ENCODE data around the gene CARD16. TPM values are rescaled to one million over a fixed set of nuclear protein-coding genes. Genes with fewer than 3 reads are reported as not detected.
"Not testable (repeated sequence)": the region's sequence is repeated elsewhere in the genome, so short reads cannot be mapped to it uniquely, and the experiment has no call there.

CARD16 gene
- not detected for total RNA-seq
- polyA plus RNA-seq (2013, experiment 1 of 2) = not detected
- polyA plus RNA-seq (2013, experiment 2 of 2) = not detected
- long read RNA-seq, experiment 1 = 0 reads
- long read RNA-seq, experiment 2 = 0 reads
- long read RNA-seq, experiment 3 = 0 reads
- long read RNA-seq, experiment 4 = 0 reads

DNA sequence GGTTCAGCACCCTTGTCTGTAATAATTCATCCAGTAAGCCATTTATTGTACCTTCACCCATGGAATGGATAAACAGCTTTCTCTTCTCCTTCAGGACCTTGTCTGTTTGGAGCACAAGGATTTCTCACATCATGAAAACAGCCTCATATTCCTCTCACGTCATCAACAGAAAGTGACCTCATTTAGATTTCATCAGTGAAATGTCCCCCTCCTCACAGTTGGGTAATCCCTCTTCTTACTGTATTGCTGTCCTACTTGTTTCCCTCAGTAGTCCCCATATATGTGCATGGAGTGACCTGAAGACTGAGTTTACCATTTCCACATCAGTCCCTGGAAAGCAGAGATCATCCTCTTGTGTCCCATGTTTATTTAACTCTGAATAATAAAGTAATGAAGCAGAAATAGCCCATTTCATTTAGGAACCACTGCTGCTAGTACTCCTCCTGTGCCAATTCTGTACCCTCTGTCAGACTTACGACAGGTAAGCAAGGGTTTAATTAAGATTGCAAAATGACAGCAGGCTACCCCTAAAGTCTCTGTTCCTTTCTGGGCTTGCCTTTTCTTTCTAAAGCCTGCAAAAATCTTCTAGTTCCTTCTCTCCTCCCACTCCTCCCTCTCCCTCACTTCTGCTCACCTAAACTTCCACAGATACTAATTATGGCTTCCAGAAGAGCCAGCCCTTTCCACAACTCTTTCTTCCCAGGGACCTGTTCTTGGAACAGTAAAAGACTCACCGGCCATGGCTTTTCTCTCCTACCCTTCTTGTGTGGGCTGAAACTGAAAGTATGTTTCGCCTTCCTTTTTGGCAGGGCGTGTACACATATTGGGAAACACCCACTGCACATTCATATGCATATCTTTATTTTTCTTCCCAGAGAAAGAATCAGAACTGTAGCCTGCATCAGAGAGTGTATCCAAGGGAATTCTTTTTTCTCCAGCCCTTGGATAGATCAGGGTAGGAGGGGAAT, at the start of gene CARD16:
CARD16 (minus strand) TSS at position 779 of the 968 bp plus-strand sequence; CDS start at position 741, 38 bp downstream.
- not testable (repeated sequence) for H3K9ac ChIP-seq (ENCODE audit: extremely low read depth, low read length, poor library complexity, severe bottlenecking); H3K4me1 ChIP-seq (ENCODE audit: control insufficient read depth, insufficient read depth, low read length); H3K27ac Mint-ChIP-seq; H3K9me3 Mint-ChIP-seq; H3K4me1 Mint-ChIP-seq; H3K27ac ChIP-seq (ENCODE audit: low read depth, low read length); H3K27me3 Mint-ChIP-seq (ENCODE audit: insufficient read depth); DNase-seq; H3K9me3 ChIP-seq (ENCODE audit: control insufficient read depth, low read length); H3K27me3 ChIP-seq (ENCODE audit: control insufficient read depth, insufficient read depth, low read length, poor library complexity, severe bottlenecking); H3K36me3 ChIP-seq (ENCODE audit: control insufficient read depth, insufficient read depth, low read length); H3K4me3 ChIP-seq (ENCODE audit: low read length); H3K4me3 Mint-ChIP-seq; H3K36me3 Mint-ChIP-seq (ENCODE audit: low read depth)
- WGBS, 2 experiments (ENCODE audit: insufficient coverage in 1 of 2, insufficient read length in 1 of 2) = 83 to 91% methylated on average over 4 to 5 of the region's 5 CpGs

DNA sequence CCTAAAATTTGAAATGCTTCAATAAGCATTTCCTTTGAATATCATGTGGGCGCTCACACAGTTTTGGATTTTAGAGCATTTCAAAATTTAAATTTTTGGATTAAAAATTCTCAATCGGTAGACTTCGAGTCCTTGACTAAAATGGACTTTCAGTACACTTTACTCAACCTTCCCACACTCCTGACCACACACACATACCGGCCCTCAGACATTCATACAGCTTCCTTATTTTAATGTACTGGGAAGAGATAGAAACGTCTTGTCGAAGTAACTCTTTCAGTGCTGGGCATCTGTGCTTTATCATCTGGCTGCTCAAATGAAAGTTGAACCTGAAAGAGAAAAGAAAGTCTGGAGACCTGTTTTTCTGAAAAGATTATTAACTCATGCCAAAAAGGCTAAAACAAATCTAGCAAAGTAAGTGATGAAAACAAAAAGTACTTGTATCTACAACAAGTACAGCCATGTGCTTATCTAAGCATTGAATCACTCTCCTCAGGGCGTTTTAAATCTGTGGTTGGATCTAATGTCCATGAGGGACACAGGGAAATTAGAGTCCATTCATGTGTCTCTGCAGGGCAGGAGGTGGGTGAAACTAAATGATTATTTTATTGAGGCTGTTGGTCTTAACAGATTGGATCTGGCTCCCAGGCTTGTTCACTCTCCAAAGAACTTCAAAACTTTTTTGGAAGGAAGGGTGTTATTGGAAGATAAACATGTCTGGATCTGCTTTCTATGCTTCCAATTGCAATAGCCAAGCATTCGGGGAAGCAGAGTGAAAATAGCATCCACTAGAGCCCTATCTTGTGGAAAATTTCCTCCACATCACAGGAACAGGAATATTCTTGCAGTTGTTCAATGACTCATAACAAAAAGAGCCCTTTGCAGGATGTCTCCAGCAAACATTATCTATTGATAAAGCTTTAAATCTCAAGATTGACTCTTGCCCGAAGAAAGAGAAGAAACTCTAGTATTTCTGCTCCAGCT, 47.4 kb upstream of the CARD16 start:
- 93 to 95% methylated on average over 5 to 9 of the region's 9 CpGs for WGBS, 2 experiments (ENCODE audit: insufficient coverage in 1 of 2, insufficient read length in 1 of 2)
- no peaks in the 10 kb centered on the region for H3K9me3 Mint-ChIP-seq
- no peaks in the 10 kb centered on the region for H3K27me3 Mint-ChIP-seq (ENCODE audit: insufficient read depth)

DNA sequence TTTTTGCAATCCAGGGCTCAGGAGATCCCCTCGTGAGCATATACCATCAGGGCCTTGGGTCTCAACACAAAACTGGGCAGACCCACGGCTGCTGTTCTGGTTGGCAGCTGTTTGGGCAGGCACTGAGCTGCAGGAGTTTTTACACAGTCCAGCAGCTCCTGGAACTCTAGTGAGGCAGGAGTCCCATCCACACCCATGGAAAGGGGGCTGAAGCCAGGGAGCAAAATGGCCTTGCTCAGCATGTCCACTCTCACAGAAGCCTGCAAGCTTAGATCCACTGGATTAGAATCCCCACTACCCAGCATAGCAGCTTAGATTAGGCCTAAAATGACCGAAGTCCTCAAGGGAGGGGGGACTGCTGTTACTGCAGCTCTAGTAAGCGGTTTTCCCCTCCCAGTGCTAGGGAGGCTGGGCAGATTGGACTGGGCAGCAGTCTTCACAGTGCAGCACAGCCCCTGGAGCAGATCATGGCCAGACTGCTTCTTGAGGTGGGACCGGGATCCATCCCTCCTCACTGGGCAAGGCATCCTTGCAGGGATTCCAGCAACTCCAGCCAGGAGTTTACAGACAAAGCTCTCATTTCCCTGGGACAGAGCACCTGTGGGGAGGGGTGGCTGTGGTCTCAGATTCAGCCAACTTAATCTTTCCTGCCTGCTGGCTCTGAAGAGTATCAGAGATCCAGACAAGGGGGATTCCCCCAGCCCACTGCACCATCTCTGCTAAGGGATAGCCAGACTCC, 36.4 kb upstream of the CARD16 start:
- no peaks in the 10 kb centered on the region for H3K9me3 ChIP-seq (ENCODE audit: control insufficient read depth, low read length)
- no peak overlapping the region for H3K27ac Mint-ChIP-seq
- H3K4me3 ChIP-seq (ENCODE audit: low read length) = no peak overlapping the region
- no peaks in the 10 kb centered on the region for H3K36me3 ChIP-seq (ENCODE audit: control insufficient read depth, insufficient read depth, low read length)
- 84 to 90% methylated on average over 2 to 5 of the region's 5 CpGs for WGBS, 2 experiments (ENCODE audit: insufficient coverage in 1 of 2, insufficient read length in 1 of 2)
- no peaks in the 10 kb centered on the region for H3K36me3 Mint-ChIP-seq (ENCODE audit: low read depth)
- H3K4me3 Mint-ChIP-seq = no peak overlapping the region
- no peaks in the 10 kb centered on the region for H3K27me3 Mint-ChIP-seq (ENCODE audit: insufficient read depth)
- H3K27ac ChIP-seq (ENCODE audit: low read depth, low read length) = no peak overlapping the region
- peaks cover 4% of the 10 kb centered on the region for H3K4me1 Mint-ChIP-seq
- TF ChIP-seq, protein P1, sequence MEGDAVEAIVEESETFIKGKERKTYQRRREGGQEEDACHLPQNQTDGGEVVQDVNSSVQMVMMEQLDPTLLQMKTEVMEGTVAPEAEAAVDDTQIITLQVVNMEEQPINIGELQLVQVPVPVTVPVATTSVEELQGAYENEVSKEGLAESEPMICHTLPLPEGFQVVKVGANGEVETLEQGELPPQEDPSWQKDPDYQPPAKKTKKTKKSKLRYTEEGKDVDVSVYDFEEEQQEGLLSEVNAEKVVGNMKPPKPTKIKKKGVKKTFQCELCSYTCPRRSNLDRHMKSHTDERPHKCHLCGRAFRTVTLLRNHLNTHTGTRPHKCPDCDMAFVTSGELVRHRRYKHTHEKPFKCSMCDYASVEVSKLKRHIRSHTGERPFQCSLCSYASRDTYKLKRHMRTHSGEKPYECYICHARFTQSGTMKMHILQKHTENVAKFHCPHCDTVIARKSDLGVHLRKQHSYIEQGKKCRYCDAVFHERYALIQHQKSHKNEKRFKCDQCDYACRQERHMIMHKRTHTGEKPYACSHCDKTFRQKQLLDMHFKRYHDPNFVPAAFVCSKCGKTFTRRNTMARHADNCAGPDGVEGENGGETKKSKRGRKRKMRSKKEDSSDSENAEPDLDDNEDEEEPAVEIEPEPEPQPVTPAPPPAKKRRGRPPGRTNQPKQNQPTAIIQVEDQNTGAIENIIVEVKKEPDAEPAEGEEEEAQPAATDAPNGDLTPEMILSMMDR (conservative IDR thresholded peaks at IDR 0.05) = no peak
- H3K4me1 ChIP-seq (ENCODE audit: control insufficient read depth, insufficient read depth, low read length) = no peaks in the 10 kb centered on the region
- DNase-seq = peak; percentile 53
- no peaks in the 10 kb centered on the region for H3K9me3 Mint-ChIP-seq
- H3K9ac ChIP-seq (ENCODE audit: extremely low read depth, low read length, poor library complexity, severe bottlenecking) = no peak overlapping the region
- H3K27me3 ChIP-seq (ENCODE audit: control insufficient read depth, insufficient read depth, low read length, poor library complexity, severe bottlenecking) = no peaks in the 10 kb centered on the region

More for the DNA sequence above, 47.4 kb upstream of the CARD16 start:
- Histone ChIP-seq H3K4me3 (ENCODE audit: low read length) (no peak overlapping the region), H3K9ac (ENCODE audit: extremely low read depth, low read length, poor library complexity, severe bottlenecking) (no peak overlapping the region), H3K27me3 (ENCODE audit: control insufficient read depth, insufficient read depth, low read length, poor library complexity, severe bottlenecking) (no peaks in the 10 kb centered on the region), H3K27ac (ENCODE audit: low read depth, low read length) (no peak overlapping the region), H3K36me3 (ENCODE audit: control insufficient read depth, insufficient read depth, low read length) (no peaks in the 10 kb centered on the region), H3K4me1 (ENCODE audit: control insufficient read depth, insufficient read depth, low read length) (no peaks in the 10 kb centered on the region), H3K9me3 (ENCODE audit: control insufficient read depth, low read length) (no peaks in the 10 kb centered on the region)
- Mint-ChIP-seq H3K27ac (no peak overlapping the region), H3K4me3 (no peak overlapping the region), H3K4me1 (no peaks in the 10 kb centered on the region), H3K36me3 (ENCODE audit: low read depth) (no peaks in the 10 kb centered on the region)
- DNase-seq = no peak
- TF ChIP-seq, protein P1 (conservative IDR thresholded peaks at IDR 0.05) = no peak

DNA sequence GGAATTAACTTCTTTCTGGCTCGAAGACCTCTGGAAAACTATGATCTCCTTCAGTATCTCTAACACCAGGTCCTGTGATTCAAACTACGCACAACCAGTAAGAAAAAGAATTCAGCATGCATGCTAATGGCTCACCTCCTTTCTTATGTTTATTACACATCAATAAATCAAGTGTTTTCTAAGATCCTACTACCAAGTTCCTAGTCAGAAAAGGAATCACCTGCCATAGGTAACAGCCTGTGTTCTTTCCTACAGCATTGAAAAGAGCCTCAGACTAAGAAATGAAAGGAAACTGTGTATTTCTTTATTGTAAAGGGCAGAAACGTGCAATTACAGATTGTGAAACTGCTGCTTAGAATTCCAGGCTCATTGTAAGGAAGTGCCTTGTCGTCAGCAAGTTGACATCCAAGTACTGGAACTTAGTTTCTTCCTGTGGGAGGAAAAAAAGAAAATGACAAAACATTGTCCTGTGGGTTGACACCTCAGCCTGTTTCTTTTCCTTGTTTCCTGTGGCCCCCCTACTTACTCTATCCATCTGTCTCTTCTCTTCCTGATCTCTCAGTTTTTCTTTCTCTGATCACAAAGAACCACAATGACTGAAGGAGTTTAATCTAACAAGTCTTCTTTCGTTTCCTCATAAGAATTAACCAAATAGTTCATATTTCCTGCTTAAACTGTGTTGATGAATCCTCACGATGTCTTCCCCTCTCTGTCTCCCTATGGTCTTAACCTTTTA, 35.2 kb upstream of the CARD16 start:
- not testable (repeated sequence) for H3K9ac ChIP-seq (ENCODE audit: extremely low read depth, low read length, poor library complexity, severe bottlenecking); DNase-seq; H3K4me1 ChIP-seq (ENCODE audit: control insufficient read depth, insufficient read depth, low read length); H3K4me1 Mint-ChIP-seq; H3K27ac ChIP-seq (ENCODE audit: low read depth, low read length); H3K9me3 ChIP-seq (ENCODE audit: control insufficient read depth, low read length); H3K27me3 ChIP-seq (ENCODE audit: control insufficient read depth, insufficient read depth, low read length, poor library complexity, severe bottlenecking); H3K4me3 Mint-ChIP-seq; H3K36me3 ChIP-seq (ENCODE audit: control insufficient read depth, insufficient read depth, low read length); H3K27ac Mint-ChIP-seq; H3K9me3 Mint-ChIP-seq; H3K36me3 Mint-ChIP-seq (ENCODE audit: low read depth); H3K27me3 Mint-ChIP-seq (ENCODE audit: insufficient read depth); H3K4me3 ChIP-seq (ENCODE audit: low read length)
- whole genome bisulfite sequencing, 2 experiments (ENCODE audit: insufficient coverage in 1 of 2, insufficient read length in 1 of 2) = 83 to 96% methylated on average over 3 to 6 of the region's 6 CpGs

Measured in endodermal cell (in vitro differentiated cells).